Cardiac fibroblast (primary cell): ENCODE results near the gene CDH13.

Source experiments
- DNase-seq, 2 donors: peaks; one replicate each; pipeline versions ENCODE4 v3.0.0 to v3.0.0-alpha.2; 2010; ENCODE audit warnings: low read depth in 2 of 2
- H3K4me3 ChIP-seq, 2 donors: replicated peaks in 1 of 2; 1 replicate in 1 of 2; 2 replicates in 1 of 2; pipeline ENCODE4 v1.5.1; 2011; ENCODE audit warnings: low read depth in 2 of 2, low read length in 2 of 2, mild to moderate bottlenecking in 2 of 2, moderate library complexity in 1 of 2
- CTCF ChIP-seq: IDR thresholded peaks from one replicate; pipeline ENCODE4 v1.5.1; 2011; ENCODE audit warnings: low read depth, mild to moderate bottlenecking, low read length, inconsistent platforms

CDH13 gene

GRCh38 chr16:83722456-83723183, 1095.9 kb downstream of the CDH13 start:
- DNase-seq: no peak
- no peak for TF ChIP-seq CTCF
- H3K4me3 ChIP-seq: no peak overlapping the region

GRCh38 chr16:83723244-83723643, 1096.5 kb downstream of the CDH13 start:
- TF ChIP-seq CTCF: no peak
- DNase-seq: no peak

GRCh38 chr16:83723901-83724300, 1097.1 kb downstream of the CDH13 start:
- no peak overlapping the region for H3K4me3 ChIP-seq
- no peak for DNase-seq
- no peak for TF ChIP-seq CTCF

More at GRCh38 chr16:83723244-83723643, 1096.5 kb downstream of the CDH13 start:
- no peak overlapping the region for H3K4me3 ChIP-seq

DNA sequence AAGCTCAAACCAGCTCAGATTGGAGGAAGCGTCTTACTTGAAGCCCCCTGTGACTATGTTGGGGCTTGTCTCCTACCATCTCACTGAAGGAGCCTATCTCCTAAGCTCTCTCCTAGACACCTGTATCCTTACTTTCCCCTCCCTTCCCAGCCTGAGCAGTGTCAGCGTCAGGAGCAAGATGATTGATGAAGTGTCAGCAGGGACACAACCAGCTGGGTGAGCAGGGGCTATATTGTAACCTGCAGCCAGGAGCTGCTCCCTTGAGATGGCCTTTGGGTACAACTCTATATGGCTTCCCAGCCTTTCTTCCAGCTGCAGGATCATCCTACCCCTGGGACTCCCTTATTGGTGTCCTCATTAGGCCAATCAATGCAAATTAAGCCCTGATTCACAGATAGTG, 1097.8 kb downstream of the CDH13 start:
- no peak for TF ChIP-seq CTCF
- no peak for DNase-seq
- no peak overlapping the region for H3K4me3 ChIP-seq

GRCh38 chr16:83725313-83725712, 1098.5 kb downstream of the CDH13 start:
- no peak overlapping the region for H3K4me3 ChIP-seq
- no peak for TF ChIP-seq CTCF
- DNase-seq: no peak

GRCh38 chr16:83727018-83727417, 1100.2 kb downstream of the CDH13 start:
- no peak for TF ChIP-seq CTCF
- DNase-seq: peak; percentile 3 to 35
- H3K4me3 ChIP-seq: no peak overlapping the region
